Fibroblast of villous mesenchyme (primary cell): Measurements from ENCODE around the gene CCDC112. TPM values are rescaled to one million over a fixed set of nuclear protein-coding genes. Genes with fewer than 3 reads are reported as not detected.

Source experiments
- DNase-seq: peaks from one replicate; pipeline ENCODE4 v3.0.0-alpha.2; 2010; ENCODE audit warnings: low read depth
- H3K4me3 ChIP-seq: 2 replicates; pipeline ENCODE4 v1.5.1; 2011; ENCODE audit warnings: low read depth, mild to moderate bottlenecking, low read length
- total RNA-seq: library from RNA; depleted of rRNA; stranded (reverse); fragments of >200 nt; gene quantifications from 2 replicates; pipeline ENCODE4 v1.2.3, GENCODE V29; 2012
- TF ChIP-seq, protein P1 (sequence below): IDR thresholded peaks from 2 replicates; pipeline ENCODE4 v1.5.1; 2012; ENCODE audit warnings: low read depth, mild to moderate bottlenecking, low read length; ENCODE audit not compliant: insufficient read depth

CCDC112 gene
- total RNA-seq, 1 donor, result 5.2 TPM

DNA sequence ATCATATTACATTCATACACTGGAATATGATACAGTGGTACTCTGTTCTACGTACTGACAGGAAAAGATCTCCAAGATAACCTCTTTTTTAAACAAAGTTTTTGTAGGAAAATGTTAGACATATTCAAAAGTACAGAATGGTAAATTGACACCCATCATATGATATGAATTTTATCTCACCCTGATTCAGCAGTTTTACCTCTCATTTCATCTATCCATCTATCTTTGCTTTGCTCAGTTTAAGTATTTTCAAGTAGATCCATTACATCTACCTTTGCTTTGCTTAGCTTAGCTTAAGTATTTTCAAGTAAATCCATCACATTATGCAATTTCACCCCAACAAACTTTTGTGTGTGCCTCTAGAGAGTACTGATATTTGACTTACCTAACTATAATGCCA lies 14.3 kb downstream of the CCDC112 start:
- TF ChIP-seq, protein P1, sequence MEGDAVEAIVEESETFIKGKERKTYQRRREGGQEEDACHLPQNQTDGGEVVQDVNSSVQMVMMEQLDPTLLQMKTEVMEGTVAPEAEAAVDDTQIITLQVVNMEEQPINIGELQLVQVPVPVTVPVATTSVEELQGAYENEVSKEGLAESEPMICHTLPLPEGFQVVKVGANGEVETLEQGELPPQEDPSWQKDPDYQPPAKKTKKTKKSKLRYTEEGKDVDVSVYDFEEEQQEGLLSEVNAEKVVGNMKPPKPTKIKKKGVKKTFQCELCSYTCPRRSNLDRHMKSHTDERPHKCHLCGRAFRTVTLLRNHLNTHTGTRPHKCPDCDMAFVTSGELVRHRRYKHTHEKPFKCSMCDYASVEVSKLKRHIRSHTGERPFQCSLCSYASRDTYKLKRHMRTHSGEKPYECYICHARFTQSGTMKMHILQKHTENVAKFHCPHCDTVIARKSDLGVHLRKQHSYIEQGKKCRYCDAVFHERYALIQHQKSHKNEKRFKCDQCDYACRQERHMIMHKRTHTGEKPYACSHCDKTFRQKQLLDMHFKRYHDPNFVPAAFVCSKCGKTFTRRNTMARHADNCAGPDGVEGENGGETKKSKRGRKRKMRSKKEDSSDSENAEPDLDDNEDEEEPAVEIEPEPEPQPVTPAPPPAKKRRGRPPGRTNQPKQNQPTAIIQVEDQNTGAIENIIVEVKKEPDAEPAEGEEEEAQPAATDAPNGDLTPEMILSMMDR, result no peak
- H3K4me3 ChIP-seq, result no peak overlapping the region
- DNase-seq, result no peak

- TF ChIP-seq, protein P1, result no peak
- H3K4me3 ChIP-seq, result no peak overlapping the region
- DNase-seq, result no peak
These were observed 21.9 kb downstream of the CCDC112 start for GRCh38 chr5:115274584-115274983.

DNA sequence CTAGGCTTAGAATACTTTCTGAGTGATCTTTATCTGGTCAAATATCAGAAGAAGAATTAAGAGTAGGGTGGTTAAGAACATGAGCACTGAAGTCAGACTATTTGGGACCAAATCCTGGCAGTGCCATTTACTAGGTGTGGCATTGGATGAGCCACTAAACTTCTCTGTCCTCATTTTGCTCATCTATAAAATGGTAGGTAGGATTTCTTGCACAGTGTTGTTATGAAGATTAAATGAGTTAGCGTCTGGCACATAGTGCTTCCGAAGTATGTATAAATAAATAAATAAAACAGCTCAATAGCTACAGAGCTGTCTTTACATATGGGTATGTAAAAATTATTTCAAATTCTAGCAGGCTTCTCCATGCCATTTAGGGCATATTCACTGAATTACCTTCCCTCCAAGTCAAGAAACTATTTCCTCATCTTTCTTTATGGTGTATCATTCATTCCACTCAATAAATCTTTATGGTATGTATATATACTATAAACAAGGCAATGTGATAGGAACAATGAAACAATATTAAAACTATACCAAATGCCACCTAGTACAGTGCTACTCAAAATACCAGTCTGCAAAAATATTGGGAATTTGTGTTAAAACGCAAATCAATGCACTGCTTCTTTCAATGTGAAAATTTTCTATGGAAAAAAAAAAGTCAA lies 24.0 kb downstream of the CCDC112 start:
- DNase-seq, result no peak
- TF ChIP-seq, protein P1, result no peak
- no peak overlapping the region for H3K4me3 ChIP-seq

DNA sequence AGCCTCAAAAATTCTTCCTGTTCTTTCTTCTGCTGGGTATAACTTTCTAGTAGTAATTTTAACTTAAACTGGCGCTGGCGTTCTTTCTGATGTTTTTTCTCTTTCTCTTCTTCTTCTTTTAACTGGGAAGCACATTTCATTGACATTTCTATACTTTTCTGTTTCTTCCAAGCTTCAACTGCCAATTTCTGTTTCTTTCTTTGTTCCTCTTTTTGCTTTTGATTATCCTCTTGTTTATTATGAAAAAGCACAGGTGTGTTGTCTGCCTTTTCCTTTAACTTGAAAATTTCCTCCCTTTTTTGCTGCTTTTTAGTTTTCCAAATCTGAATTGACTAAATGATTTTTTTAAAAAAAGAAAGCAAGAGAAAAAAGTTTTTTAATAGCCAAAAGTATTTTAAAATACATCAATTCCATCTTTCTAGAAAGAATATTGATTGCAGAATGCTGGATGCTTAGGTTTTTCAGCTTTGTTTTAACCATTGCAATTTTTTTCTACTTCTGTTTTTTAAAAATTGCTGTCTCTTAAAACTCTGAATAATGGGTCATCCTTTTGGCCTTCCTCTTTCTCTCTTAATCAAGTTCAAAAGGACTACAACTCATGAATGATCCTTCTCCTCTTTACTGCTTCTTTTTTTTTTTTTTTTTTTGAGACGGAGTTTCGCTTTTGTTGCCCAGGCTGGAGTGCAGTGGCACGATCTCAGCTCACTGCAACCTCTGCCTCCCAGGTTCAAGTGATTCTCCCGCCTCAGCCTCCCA lies 25.0 kb downstream of the CCDC112 start:
- TF ChIP-seq, protein P1, result no peak
- no peak overlapping the region for H3K4me3 ChIP-seq
- DNase-seq, result no peak

GRCh38 chr5:115267617-115268016 lies 28.8 kb downstream of the CCDC112 start:
- DNase-seq, result no peak
- H3K4me3 ChIP-seq, result no peak overlapping the region
- TF ChIP-seq, protein P1, result no peak

DNA sequence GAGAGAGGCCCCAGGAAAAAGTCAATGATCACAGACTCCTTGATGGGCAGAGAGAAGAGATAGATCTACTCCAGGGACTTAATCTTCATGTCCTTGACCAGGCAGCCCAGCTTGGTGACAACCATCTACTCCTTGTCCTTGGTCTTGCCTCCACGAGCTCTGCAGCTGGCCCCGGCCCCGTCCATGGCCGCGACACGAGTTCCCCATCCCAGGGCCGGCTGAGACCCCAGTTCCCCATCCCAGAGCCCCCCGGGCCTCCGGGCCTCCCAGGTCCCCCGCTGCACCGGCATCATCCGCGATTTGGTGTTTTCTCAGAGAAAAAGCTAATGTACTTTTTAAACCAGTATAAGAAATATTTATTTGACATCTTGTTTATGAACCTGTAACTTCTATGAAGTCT lies 31.2 kb downstream of the CCDC112 start:
- no peak overlapping the region for H3K4me3 ChIP-seq
- TF ChIP-seq, protein P1, result no peak

More for the DNA sequence above, 31.2 kb downstream of the CCDC112 start:
- DNase-seq, result no peak
